Ishikawa (cell line): ENCODE results near the gene RPL36A.

Experiments
- CEBPB ChIP-seq: IDR thresholded peaks from 2 replicates; pipeline ENCODE4 v1.6.1; 2012
- CREB1 ChIP-seq: IDR thresholded peaks from 2 replicates; pipeline ENCODE4 v1.6.1; 2012; ENCODE audit warnings: low read depth
- EGR1 ChIP-seq: IDR thresholded peaks from 2 replicates; pipeline ENCODE4 v1.6.1; 2012
- EP300 ChIP-seq: IDR thresholded peaks from 2 replicates; pipeline ENCODE4 v1.6.1; 2012; ENCODE audit warnings: borderline replicate concordance
- FOXM1 ChIP-seq: IDR thresholded peaks from 2 replicates; pipeline ENCODE4 v1.6.1; 2012; ENCODE audit warnings: low read depth, borderline replicate concordance
- MAX ChIP-seq: IDR thresholded peaks from 2 replicates; pipeline ENCODE4 v1.6.1; 2012
- NFIC ChIP-seq: IDR thresholded peaks from 2 replicates; pipeline ENCODE4 v1.6.1; 2012
- RAD21 ChIP-seq: IDR thresholded peaks from 2 replicates; pipeline ENCODE4 v1.6.1; 2012; ENCODE audit warnings: low read depth
- REST ChIP-seq: IDR thresholded peaks from 2 replicates; pipeline ENCODE4 v1.6.1; 2012; ENCODE audit warnings: low read depth, mild to moderate bottlenecking
- TAF1 ChIP-seq: IDR thresholded peaks from 2 replicates; pipeline ENCODE4 v1.6.1; 2012; ENCODE audit warnings: low read depth, mild to moderate bottlenecking
- TCF12 ChIP-seq: IDR thresholded peaks from 2 replicates; pipeline ENCODE4 v1.6.1; 2012; ENCODE audit warnings: low read depth
- TEAD4 ChIP-seq: IDR thresholded peaks from 2 replicates; pipeline ENCODE4 v1.6.1; 2012
- USF1 ChIP-seq: IDR thresholded peaks from 2 replicates; pipeline ENCODE4 v1.6.1; 2012
- YY1 ChIP-seq: IDR thresholded peaks from 2 replicates; pipeline ENCODE4 v1.6.1; 2012; ENCODE audit warnings: low read depth
- ZBTB7A ChIP-seq: IDR thresholded peaks from 2 replicates; pipeline ENCODE4 v1.6.1; 2012; ENCODE audit warnings: low read depth

RPL36A gene

GRCh38 chrX:101383679-101384205 is 7.1 kb upstream of the RPL36A start:
- TF ChIP-seq CREB1 (no peak), CEBPB (no peak), FOXM1 (no peak), USF1 (no peak), ZBTB7A (no peak), MAX (no peak), EGR1 (no peak), RAD21 (no peak), NFIC (no peak), TCF12 (no peak), TEAD4 (no peak), EP300 (no peak), YY1 (no peak), TAF1 (no peak), REST (no peak)

- TF ChIP-seq ZBTB7A, result no peak
- no peak for TF ChIP-seq MAX
- no peak for TF ChIP-seq TAF1
- no peak for TF ChIP-seq EP300
- no peak for TF ChIP-seq CREB1
- no peak for TF ChIP-seq RAD21
- TF ChIP-seq REST, result no peak
- no peak for TF ChIP-seq USF1
- no peak for TF ChIP-seq EGR1
- TF ChIP-seq TCF12, result no peak
- TF ChIP-seq FOXM1, result no peak
- no peak for TF ChIP-seq CEBPB
- TF ChIP-seq YY1, result no peak
- TF ChIP-seq NFIC, result no peak
- TF ChIP-seq TEAD4, result no peak
Observed at GRCh38 chrX:101385026-101385684, 5.7 kb upstream of the RPL36A start.

GRCh38 chrX:101385795-101386541 is 4.8 kb upstream of the RPL36A start, which contains the start of gene BTK:
BTK (minus strand) TSS chrX:101386191; CDS start chrX:101375284, 10,907 bp downstream.
- TF ChIP-seq EP300, result no peak
- TF ChIP-seq MAX, result no peak
- TF ChIP-seq CEBPB, result no peak
- no peak for TF ChIP-seq YY1
- TF ChIP-seq USF1, result no peak
- TF ChIP-seq TAF1, result no peak
- no peak for TF ChIP-seq REST
- TF ChIP-seq NFIC, result no peak
- no peak for TF ChIP-seq EGR1
- TF ChIP-seq RAD21, result no peak
- no peak for TF ChIP-seq TCF12
- TF ChIP-seq TEAD4, result no peak
- no peak for TF ChIP-seq FOXM1
- TF ChIP-seq CREB1, result no peak
- TF ChIP-seq ZBTB7A, result no peak
